Testis (tissue), 2 donors: ENCODE results near the gene PLEKHA1.

ENCODE experiments used
- POLR2A ChIP-seq: fragments of 450-650 bp; IDR thresholded peaks from one replicate; pipeline ENCODE4 v1.6.1; 2017; ENCODE audit warnings: antibody characterized with exemption, mild to moderate bottlenecking, moderate library complexity
- TF ChIP-seq, protein P1 (sequence below), 3 experiments: fragments of 450-650 bp in 2 of 3; fragments of 200-600 bp in 1 of 3; sonication (generic) in 1 of 3; IDR thresholded peaks; one replicate each; pipeline ENCODE4 v1.5.1; 2016 to 2019; ENCODE audit warnings: antibody characterized with exemption in 3 of 3, mild to moderate bottlenecking in 2 of 3, moderate library complexity in 1 of 3

DNA sequence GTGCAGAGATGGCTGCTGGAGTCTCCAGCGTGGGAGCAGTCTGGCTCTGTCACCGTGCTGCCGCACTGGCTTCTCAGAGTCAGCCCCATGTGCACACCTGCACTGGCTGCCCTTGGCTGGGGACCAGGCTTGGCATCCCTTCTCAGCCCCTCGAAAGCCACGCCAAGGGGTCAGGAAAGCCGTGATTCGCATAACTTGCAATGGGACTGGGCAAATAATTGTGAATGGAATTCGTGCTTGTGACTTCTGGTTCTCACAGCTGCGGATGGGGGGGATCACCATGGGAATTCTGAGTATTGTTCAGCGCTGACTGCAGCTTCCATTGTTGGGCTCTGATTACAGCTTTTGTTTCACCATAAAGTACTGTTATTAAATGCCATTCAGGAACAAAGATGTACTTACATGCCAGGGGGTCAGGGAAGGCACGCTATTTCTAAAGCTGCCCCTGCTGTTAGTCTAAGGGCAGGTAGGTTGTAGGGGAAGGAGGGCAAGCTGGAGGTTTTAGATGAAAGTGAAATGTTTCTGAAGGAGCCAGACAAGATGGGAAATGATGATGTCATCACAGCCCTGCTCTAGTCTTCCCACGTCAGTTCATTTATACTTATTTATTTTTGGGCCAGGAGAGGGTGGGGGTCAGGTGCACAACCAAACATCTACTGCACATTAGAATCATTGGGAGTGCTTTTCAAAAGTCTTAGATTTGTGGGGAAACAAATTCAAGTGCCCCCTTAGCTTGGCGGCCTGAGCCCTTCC, 5.8 kb upstream of the PLEKHA1 start:
- TF ChIP-seq, protein P1, sequence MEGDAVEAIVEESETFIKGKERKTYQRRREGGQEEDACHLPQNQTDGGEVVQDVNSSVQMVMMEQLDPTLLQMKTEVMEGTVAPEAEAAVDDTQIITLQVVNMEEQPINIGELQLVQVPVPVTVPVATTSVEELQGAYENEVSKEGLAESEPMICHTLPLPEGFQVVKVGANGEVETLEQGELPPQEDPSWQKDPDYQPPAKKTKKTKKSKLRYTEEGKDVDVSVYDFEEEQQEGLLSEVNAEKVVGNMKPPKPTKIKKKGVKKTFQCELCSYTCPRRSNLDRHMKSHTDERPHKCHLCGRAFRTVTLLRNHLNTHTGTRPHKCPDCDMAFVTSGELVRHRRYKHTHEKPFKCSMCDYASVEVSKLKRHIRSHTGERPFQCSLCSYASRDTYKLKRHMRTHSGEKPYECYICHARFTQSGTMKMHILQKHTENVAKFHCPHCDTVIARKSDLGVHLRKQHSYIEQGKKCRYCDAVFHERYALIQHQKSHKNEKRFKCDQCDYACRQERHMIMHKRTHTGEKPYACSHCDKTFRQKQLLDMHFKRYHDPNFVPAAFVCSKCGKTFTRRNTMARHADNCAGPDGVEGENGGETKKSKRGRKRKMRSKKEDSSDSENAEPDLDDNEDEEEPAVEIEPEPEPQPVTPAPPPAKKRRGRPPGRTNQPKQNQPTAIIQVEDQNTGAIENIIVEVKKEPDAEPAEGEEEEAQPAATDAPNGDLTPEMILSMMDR (IDR thresholded peaks at IDR 0.05): no peak
- TF ChIP-seq POLR2A: no peak
